GM20000 (cell line): Measurements from ENCODE around the gene GAST.
A peak's percentile ranks its signal among the peaks of the same experiment; 100 is the strongest.

Source experiments
- DNase-seq: peaks from one replicate; pipeline ENCODE4 v3.0.0; 2012; ENCODE audit warnings: low spot score
- TF ChIP-seq, protein P1 (sequence below): IDR thresholded peaks from 2 replicates; pipeline ENCODE4 v1.5.1; 2012; ENCODE audit warnings: mild to moderate bottlenecking, control low read depth; ENCODE audit errors: extremely low read depth, missing control alignments

GAST gene

DNA sequence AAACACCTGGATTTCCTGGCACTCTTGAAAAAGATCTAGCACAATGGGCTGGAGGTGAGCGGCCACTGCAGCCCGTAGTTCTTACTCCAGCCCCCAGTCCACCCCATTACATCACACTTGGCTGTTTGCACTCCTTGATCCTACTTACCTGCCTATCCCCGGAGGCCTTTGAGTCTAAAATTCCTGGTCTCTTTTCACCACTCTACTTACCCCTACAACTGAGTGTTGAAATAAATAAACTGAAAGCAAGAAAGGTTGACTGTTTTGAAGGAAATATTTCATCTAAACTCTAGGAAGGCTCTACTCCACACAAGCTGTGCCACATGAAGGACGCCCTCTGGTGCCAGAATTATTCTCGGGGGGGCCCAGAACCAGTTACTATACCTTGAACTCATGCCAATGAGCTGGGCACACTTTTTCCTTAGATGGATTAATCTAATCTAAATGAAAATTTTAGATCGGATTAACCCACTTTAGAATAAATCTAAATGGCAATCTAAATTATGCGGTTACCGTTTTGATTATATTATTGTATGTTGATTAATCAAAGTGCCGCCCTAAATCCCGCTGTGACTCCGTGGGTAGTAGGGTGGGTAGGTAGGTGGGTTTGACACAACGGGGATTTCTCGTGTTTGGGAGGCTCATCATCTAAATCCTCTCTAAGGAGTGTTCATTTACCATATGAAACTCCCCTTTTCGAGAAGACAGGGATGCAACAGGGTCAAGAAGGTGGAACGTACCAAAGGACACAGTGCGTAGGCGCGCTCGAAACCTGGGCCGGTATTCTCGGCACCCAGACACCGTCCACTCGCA is 24.1 kb upstream of the GAST start:
- TF ChIP-seq, protein P1, sequence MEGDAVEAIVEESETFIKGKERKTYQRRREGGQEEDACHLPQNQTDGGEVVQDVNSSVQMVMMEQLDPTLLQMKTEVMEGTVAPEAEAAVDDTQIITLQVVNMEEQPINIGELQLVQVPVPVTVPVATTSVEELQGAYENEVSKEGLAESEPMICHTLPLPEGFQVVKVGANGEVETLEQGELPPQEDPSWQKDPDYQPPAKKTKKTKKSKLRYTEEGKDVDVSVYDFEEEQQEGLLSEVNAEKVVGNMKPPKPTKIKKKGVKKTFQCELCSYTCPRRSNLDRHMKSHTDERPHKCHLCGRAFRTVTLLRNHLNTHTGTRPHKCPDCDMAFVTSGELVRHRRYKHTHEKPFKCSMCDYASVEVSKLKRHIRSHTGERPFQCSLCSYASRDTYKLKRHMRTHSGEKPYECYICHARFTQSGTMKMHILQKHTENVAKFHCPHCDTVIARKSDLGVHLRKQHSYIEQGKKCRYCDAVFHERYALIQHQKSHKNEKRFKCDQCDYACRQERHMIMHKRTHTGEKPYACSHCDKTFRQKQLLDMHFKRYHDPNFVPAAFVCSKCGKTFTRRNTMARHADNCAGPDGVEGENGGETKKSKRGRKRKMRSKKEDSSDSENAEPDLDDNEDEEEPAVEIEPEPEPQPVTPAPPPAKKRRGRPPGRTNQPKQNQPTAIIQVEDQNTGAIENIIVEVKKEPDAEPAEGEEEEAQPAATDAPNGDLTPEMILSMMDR = peak; percentile 5
- no peak for DNase-seq

DNA sequence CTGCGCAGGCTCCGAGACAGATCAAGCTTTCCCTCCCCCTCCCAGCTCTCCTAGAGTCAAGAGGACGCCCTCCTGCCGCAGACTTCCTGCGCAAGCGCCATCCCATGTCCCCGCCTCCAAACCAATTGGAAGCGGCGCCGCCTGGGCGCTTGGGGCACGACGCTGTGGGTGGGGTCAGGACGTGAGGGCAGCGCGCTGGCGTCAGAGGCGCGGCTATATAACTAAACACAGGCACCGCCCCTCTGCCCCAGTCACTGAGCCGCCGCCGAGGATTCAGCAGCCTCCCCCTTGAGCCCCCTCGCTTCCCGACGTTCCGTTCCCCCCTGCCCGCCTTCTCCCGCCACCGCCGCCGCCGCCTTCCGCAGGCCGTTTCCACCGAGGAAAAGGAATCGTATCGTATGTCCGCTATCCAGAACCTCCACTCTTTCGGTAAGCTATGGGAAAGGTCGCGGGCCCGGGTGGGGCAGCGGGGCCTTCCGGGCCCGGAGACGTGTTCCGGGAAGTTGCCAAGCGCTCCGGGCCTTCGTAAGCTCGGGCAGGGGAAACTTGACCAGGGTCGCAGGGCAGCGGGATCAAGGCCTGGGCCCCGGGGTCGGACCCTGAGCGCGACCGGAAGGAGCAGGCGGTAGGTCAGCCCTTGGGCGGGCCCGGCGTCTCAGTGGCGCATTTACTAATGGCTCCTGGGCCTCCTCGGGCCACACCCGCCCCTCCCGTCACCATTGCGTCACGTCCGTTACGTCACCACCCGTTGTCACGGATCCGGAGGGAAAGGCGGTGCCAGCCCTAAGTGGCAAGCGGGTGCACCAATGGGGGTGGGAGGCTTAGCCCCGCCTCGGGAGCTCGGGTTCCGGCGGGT is 23.3 kb upstream of the GAST start, which contains the start of gene EIF1:
EIF1 (plus strand) TSS at position 245 of the 856 bp plus-strand sequence; CDS start at position 399, 154 bp downstream.
- TF ChIP-seq, protein P1 = no peak
- DNase-seq = peak; percentile 93

DNA sequence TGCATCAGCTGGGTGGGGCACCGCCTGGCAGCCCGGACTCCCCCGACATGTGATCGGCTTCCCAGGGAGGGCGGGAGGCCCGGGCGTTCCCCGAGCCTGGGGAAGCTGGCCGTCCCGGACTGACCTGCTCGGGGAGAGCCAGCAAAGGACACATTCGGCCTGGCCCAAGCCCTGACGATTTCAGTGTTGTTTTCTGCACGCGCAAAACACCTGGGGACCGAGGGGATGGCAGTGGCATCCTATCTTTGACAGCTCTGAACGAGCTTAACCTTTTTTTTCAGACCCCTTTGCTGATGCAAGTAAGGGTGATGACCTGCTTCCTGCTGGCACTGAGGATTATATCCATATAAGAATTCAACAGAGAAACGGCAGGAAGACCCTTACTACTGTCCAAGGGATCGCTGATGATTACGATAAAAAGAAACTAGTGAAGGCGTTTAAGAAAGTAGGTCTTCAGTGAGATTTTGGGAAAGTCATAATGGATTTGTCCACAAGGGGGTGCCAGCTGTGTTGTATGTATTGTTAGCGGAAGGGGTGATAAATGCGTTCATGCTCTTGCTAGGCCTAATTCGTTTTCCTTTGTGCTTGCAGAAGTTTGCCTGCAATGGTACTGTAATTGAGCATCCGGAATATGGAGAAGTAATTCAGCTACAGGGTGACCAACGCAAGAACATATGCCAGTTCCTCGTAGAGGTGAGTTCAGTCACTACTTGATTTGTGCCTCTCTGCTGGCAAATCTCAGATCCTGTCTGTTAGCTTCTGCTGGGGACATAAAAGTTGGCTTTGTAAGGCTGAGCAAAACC is 22.4 kb upstream of the GAST start:
- TF ChIP-seq, protein P1 = peak; percentile 24
- no peak for DNase-seq

DNA sequence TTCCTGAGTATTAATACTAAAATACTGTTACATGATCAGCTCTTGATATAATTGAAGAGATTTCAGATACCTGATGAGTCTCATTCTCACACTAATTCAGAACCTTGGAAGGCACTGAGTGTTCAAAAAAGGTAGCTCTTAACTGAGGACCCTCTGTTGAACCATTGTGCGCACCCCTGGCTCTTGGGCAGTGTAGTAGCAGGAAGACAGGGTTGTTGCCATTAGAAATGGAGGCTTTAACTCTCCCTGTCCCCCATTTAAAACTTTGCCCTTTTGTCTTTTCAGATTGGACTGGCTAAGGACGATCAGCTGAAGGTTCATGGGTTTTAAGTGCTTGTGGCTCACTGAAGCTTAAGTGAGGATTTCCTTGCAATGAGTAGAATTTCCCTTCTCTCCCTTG is 21.6 kb upstream of the GAST start:
- TF ChIP-seq, protein P1 = no peak
- DNase-seq = no peak

DNA sequence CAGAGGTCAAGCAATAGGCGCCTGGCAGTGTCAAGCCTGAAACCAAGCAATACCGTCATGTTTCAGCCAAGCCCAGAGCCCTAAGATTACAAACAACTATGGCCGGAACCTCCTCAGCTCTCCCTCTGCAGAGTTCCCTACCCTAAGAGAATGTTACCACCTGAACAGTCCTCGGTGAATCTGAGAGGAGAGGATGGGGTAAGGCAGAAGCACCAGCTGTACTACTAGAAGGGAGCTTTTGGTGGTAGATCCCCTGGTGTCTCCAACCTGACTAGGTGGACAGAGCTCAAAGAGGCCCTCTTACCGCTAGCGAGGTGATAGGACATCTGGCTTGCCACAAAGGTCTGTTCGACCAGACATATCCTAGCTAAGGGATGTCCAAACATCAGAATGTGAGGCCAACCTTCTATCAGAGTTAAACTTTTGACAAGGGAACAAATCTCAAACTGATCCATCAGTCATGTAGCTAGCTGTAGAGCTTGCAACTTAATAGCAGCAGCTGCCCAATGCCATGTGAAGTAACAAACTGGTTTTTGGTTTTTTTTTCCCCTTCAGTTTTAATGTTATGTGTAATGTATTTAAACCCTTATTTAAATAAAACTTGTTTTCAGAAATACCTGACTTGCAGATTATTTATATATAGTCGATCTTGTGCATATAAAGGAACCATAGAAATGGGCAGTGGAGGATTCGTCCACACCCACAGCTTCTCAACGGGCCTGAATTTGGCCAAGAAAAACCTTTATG is 20.9 kb upstream of the GAST start:
- no peak for DNase-seq
- TF ChIP-seq, protein P1 = no peak

DNA sequence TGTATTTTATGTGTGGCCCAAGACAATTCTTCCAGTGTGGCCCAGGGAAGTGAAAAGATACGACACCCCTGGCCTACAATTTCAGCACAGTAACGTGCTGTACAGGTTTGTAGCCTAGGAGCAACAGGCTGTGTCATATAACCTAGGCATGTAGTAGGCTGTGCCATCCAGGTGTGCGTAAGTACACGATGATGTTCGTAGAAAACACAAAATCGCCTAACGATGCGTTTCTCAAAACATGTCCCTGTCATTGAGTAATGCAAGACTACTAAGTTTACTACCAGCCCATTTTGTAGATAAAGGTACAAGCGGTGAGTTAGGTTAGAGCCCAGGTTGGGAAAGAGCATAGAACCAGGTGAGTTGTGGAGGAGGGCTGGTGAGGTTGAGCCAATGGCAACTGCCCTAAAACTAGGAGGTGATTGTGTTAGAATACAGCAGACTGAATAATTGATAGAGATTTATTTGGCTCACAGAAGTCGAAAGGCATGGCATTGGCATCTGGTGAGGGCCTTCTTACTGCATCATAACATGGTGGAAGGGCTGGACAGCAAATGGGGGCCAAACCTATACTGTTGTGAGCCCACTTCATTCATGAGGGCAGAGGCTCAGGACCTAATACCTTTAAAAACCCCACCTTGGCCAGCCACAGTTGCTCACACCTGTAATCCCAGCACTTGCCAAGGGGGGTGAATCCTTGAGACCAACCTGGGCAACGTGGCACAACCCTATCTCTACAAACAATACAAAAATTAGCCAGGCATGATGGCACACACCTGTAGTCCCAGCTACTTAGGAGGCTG is 19.2 kb upstream of the GAST start:
- TF ChIP-seq, protein P1 = no peak
- DNase-seq = no peak
